ENCODE measurements around the gene DENND5B.
"Not testable (repeated sequence)": the region's sequence is repeated elsewhere in the genome, so short reads cannot be mapped to it uniquely, and the experiment has no call there.

The DENND5B gene

GRCh38 chr12:31550590-31550989, 40.3 kb downstream of the DENND5B start:
- DNase-seq = not testable (repeated sequence)

- DNase-seq = no peak
Measured at GRCh38 chr12:31536672-31537071, 54.3 kb downstream of the DENND5B start.

- DNase-seq = no peak
Measured at GRCh38 chr12:31533470-31533869, 57.5 kb downstream of the DENND5B start.

GRCh38 chr12:31531893-31532292, 59.0 kb downstream of the DENND5B start:
- no peak for DNase-seq

GRCh38 chr12:31528095-31528494, 62.8 kb downstream of the DENND5B start:
- DNase-seq = peak; percentile 13 to 44 (median 26)

GRCh38 chr12:31527083-31527482, 63.9 kb downstream of the DENND5B start:
- DNase-seq = no peak

- no peak for DNase-seq
Measured at GRCh38 chr12:31526158-31526546, 64.8 kb downstream of the DENND5B start.

- DNase-seq = peak in 2 of 3 donors; percentile 18 to 21
Measured at GRCh38 chr12:31525496-31526157, 65.3 kb downstream of the DENND5B start.

- DNase-seq = peak; percentile 65 to 88 (median 87)
Measured at GRCh38 chr12:31524791-31525495, 66.0 kb downstream of the DENND5B start.

GRCh38 chr12:31523306-31523705, 67.6 kb downstream of the DENND5B start:
- DNase-seq = no peak

- no peak for DNase-seq
Measured at GRCh38 chr12:31522607-31523006, 68.3 kb downstream of the DENND5B start.

- DNase-seq = no peak
Measured at GRCh38 chr12:31521964-31522363, 69.0 kb downstream of the DENND5B start.

GRCh38 chr12:31519511-31519910, 71.4 kb downstream of the DENND5B start:
- no peak for DNase-seq

- no peak for DNase-seq
Measured at GRCh38 chr12:31518680-31519227, 72.2 kb downstream of the DENND5B start.

GRCh38 chr12:31517994-31518393, 72.9 kb downstream of the DENND5B start:
- no peak for DNase-seq

GRCh38 chr12:31516702-31517101, 74.2 kb downstream of the DENND5B start:
- no peak for DNase-seq

- no peak for DNase-seq
Measured at GRCh38 chr12:31514912-31515311, 76.0 kb downstream of the DENND5B start.

GRCh38 chr12:31510034-31510433, 80.9 kb downstream of the DENND5B start:
- no peak for DNase-seq

- DNase-seq = no peak
Measured at GRCh38 chr12:31508436-31509150, 82.3 kb downstream of the DENND5B start.

- peak; percentile 17 to 31 (median 30) for DNase-seq
Measured at GRCh38 chr12:31507966-31508365, 83.0 kb downstream of the DENND5B start.

GRCh38 chr12:31506515-31507306, 84.2 kb downstream of the DENND5B start:
- no peak for DNase-seq

- DNase-seq = no peak
Measured at GRCh38 chr12:31504625-31505222, 86.2 kb downstream of the DENND5B start.
